GM18519 (cell line): ENCODE results near the gene TNNI3K.
"Not testable (repeated sequence)": the region's sequence is repeated elsewhere in the genome, so short reads cannot be mapped to it uniquely, and the experiment has no call there.

Experiments
- ATAC-seq: cut with Tn5 transposase; IDR thresholded peaks from one replicate; pipeline ENCODE4 v1.9.1; 2021; ENCODE audit warnings: mild to moderate bottlenecking, moderate library complexity; ENCODE audit not compliant: unreplicated experiment, low FRiP score

Gene TNNI3K

GRCh38 chr1:74235153-74235552 is at the start of gene TNNI3K:
Gene TNNI3K (plus strand): TSS chr1:74235387. CDS start chr1:74235452, 65 bp downstream.
- ATAC-seq = no peak

DNA sequence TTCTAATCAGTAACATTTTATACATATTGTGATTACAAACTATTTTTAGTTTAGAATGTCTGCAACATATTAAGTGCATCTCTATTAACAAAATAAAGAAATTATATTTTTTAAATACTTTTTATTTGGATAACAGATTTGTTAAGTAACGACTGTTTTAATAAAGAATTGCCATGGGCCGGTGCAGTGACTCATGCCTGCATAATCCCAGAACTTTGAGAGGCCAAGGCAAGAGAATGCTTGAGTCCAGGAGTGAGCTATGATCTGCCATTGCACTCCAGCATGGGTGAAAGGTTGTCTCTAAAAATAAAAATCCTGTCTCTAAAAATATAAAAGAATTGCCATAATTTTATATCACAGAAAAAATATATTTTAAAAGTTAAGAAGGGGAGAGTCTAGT is 41.3 kb upstream of the TNNI3K start:
- no peak for ATAC-seq

GRCh38 chr1:74195339-74195738 is 39.8 kb upstream of the TNNI3K start:
- ATAC-seq = no peak

DNA sequence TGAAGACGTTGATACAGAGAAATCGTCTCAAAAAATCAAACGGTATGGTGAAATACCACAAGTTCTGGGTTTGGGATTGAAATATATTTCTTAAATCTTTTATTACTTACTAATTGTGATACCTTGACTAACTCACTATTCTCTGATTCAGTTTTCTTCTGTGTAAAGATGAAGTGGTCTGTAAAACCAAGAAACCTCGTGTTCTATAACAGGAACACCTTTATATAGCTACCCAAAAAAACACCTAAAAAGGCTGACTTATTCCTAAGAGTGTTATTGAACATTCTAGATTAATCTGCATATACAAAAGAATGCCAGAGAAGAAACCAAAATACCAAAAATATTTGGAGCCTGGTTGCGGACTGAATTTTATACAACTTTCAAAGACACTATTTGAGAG is 37.9 kb upstream of the TNNI3K start:
- ATAC-seq = no peak

GRCh38 chr1:74197657-74198552 is 37.3 kb upstream of the TNNI3K start, which contains the start of the genes FPGT and LRRIQ3:
Gene FPGT (plus strand): TSS chr1:74198242. CDS start chr1:74198279, 37 bp downstream.
Gene LRRIQ3 (minus strand): TSS chr1:74198176. CDS start chr1:74183684, 14,492 bp downstream.
- ATAC-seq = peak; percentile 86

- no peak for ATAC-seq
These were observed 35.7 kb upstream of the TNNI3K start for GRCh38 chr1:74199504-74199903.

DNA sequence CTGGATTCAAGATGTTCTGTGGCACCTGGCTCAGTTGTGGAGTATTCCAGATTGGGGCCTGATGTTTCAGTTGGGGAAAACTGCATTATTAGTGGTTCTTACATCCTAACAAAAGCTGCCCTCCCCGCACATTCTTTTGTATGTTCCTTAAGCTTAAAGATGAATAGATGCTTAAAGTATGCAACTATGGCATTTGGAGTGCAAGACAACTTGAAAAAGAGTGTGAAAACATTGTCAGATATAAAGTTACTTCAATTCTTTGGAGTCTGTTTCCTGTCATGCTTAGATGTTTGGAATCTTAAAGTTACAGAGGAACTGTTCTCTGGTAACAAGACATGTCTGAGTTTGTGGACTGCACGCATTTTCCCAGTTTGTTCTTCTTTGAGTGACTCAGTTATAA is 29.9 kb upstream of the TNNI3K start:
- no peak for ATAC-seq

- ATAC-seq = no peak
These were observed 20.0 kb upstream of the TNNI3K start for GRCh38 chr1:74215229-74215628.

DNA sequence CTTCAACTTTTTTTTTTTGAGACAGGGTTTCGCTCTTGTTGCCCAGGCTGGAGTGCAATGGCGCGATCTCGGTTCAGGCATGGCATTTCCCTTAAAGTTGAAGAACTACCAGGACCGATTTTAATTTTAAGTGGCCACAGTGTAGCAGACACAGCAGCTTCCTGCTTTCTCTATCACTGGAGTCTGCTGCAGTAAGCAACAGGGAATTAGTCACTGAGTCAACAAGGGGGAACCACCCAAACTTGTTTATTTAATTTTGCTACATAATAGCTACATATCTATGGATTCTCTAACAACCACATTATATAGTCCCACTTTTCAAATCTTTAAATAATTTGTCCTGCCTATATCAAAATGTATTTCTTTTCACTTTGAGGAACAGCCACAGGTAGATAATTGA is 12.5 kb upstream of the TNNI3K start:
- ATAC-seq = no peak

DNA sequence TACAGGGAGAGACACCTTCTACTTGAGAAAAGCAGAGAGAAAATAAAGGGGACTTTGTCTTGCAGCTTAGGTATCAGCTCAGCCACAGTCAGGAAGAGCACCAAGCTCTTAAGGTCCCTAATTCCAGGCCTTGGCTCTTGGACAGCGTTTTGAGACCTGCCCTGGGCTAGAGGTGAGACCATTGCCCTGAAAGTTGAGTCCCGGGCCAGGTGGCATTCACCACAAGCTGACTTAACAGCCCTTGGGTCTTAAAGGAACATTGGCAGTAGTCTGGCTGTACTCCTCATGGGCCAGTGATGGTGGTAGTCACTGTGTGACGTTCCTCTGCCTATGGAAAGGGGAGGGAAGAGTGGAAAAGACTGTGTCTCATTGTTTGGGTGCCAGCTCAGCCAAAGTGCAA is 11.7 kb upstream of the TNNI3K start:
- ATAC-seq = no peak

DNA sequence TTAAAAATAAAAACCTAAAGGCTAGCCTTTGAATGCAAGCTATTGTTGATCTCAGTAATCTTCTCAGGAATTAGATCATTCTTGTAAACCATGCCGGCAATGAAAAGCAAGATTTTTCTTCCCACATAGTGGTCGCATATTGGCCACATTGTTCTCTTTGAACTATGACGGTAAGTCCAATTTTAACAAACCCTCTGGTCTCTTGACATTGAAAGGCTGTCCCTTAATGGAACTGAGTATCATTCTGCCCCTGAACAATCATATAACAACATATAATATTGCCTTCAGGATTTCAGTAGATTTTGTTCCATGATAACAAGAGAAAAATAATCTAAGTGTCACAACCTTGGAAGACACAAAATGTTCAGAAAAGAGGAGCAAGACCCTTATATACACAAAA is 1.3 kb downstream of the TNNI3K start:
- ATAC-seq = no peak

- ATAC-seq = no peak
These were observed 1.8 kb downstream of the TNNI3K start for GRCh38 chr1:74237035-74237434.

- ATAC-seq = no peak
These were observed 2.6 kb downstream of the TNNI3K start for GRCh38 chr1:74237787-74238186.

DNA sequence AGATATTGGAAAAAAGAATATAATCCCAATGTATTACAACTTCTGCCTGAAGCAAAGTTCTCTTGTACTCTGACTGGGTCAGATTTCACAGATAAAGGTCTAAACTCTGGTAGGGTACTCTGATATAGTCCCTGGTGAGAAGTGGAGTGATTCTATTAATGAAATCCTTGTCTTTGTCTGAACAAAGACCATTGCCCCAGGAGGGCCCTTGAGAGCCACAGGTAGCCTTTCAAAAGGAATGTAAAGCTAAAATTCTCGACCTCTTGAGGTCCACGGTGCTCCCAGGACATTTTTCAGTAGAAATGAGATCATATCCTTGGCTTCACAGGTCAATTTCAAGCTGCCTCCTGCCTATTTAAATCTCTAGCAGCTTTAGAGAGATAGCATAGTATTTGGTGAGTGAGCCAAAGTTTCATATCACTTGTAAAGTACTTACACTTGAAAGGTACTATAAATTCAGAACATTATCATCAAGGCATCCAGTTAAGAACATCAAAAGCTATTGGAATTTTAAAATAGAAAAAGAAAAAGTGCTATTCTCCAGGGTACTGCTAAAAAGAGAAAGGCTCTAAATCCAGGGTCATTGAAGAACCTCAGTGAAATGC is 10.1 kb downstream of the TNNI3K start:
- ATAC-seq = no peak

DNA sequence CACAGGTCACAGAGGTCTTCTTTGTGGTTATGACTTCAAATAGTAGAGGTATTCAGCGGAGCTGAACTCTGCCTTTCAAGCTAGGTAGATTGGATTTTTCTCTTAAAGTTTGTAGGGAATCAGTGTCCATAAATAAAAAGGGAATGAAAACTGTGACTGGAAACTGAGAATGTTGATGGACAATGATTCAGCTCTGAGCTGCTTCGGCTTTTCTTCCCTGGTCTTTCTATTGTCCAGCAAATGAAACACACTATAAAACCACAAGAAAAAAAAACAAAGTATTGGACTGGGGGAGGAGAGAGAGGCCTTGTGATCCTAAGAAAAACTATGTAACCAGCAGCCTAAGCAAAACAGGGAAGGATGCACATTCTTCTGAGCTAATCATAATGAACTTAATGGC is 11.1 kb downstream of the TNNI3K start:
- ATAC-seq = no peak

GRCh38 chr1:74247881-74248528 is 12.8 kb downstream of the TNNI3K start:
- no peak for ATAC-seq

GRCh38 chr1:74253243-74253824 is 18.1 kb downstream of the TNNI3K start:
- not testable (repeated sequence) for ATAC-seq

- ATAC-seq = no peak
These were observed 30.8 kb downstream of the TNNI3K start for GRCh38 chr1:74266001-74266400.

DNA sequence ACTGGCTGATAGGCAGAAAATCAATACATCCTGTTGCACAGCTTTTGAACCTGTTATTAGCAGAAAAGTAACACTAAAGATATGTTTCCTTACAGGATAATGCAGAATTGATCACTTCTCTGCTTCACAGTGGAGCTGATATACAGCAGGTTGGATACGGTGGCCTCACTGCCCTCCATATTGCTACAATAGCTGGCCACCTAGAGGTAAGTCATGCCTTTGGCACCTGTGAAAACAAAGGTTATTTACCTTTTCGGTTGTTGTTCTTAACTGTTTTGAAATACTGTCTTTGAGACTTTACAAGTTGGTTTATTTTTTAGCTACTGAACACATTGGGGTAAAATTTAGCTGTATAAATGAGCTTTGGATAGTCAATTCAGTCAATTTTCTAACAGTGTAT is 36.3 kb downstream of the TNNI3K start:
- no peak for ATAC-seq

GRCh38 chr1:74280642-74281396 is 45.6 kb downstream of the TNNI3K start:
- ATAC-seq = no peak
